SH-SY5Y (cell line): Measurements from ENCODE around the gene NCAPD2.

Experiments
- GATA2 ChIP-seq: IDR thresholded peaks from 2 replicates; pipeline ENCODE4 v1.6.1; 2011; ENCODE audit warnings: mild to moderate bottlenecking, low read depth, low read length
- GATA3 ChIP-seq: IDR thresholded peaks from 2 replicates; pipeline ENCODE4 v1.6.1; 2011; ENCODE audit warnings: low read depth, mild to moderate bottlenecking, low read length, moderate library complexity

- TF ChIP-seq GATA2 (no peak), GATA3 (no peak)
These were observed 47.7 kb downstream of the NCAPD2 start for GRCh38 chr12:6541371-6542165.
